Naive thymus-derived CD4-positive, alpha-beta T cell (primary cell): ENCODE results near the gene NPR3. TPM values are rescaled to one million over a fixed set of nuclear protein-coding genes. Genes with fewer than 3 reads are reported as not detected.
A peak's percentile ranks its signal among the peaks of the same experiment; 100 is the strongest.

Experiments used
- ATAC-seq: fragments of 150-1000 bp; cut with Tn5 transposase; 2 replicates; pipeline ENCODE4 v1.10.0; 2021; ENCODE audit warnings: mild to moderate bottlenecking, moderate library complexity
- CTCF ChIA-PET: fragments of 350-600 bp; sonication (Branson Sonifier 250); formaldehyde crosslinking; loops from one replicate; lab custom pipeline; 2021; ENCODE audit warnings: antibody characterized with exemption; lab: Charles Lee
- POLR2A ChIA-PET: fragments of 350-600 bp; sonication (Branson Sonifier 250); formaldehyde crosslinking; loops from one replicate; lab custom pipeline; 2021; ENCODE audit warnings: antibody characterized with exemption, inconsistent platforms; lab: Charles Lee
- DNase-seq, 9 donors: peaks; one replicate each; pipeline versions ENCODE4 v3.0.0 to v3.0.0-alpha.2; 2020 to 2022; ENCODE audit warnings: mixed read lengths in 1 of 9
- H3K27ac ChIP-seq: one replicate; pipeline ENCODE4 v1.7.0; 2013; ENCODE audit warnings: mild to moderate bottlenecking, low read depth, low read length, moderate library complexity
- H3K27me3 ChIP-seq, 2 donors: one replicate each; pipeline ENCODE4 v1.7.0; 2013; ENCODE audit warnings: low read length in 2 of 2, mild to moderate bottlenecking in 2 of 2, moderate library complexity in 2 of 2; ENCODE audit not compliant: control insufficient read depth in 2 of 2, insufficient read depth in 2 of 2
- H3K36me3 ChIP-seq, 3 experiments: 1 replicate in 2 of 3; 2 replicates in 1 of 3; pipeline ENCODE4 v1.7.0; 2013; ENCODE audit warnings: low read length in 3 of 3, mild to moderate bottlenecking in 3 of 3, moderate library complexity in 1 of 3; ENCODE audit not compliant: insufficient read depth in 3 of 3, control insufficient read depth in 2 of 3
- H3K4me1 ChIP-seq, 2 donors: one replicate each; pipeline ENCODE4 v1.7.0; 2013; ENCODE audit warnings: low read length in 2 of 2, mild to moderate bottlenecking in 2 of 2, moderate library complexity in 1 of 2; ENCODE audit not compliant: control insufficient read depth in 2 of 2, insufficient read depth in 2 of 2
- H3K4me3 ChIP-seq: 2 replicates; pipeline ENCODE4 v1.7.0; 2013; ENCODE audit warnings: mild to moderate bottlenecking, low read length
- H3K9me3 ChIP-seq, 3 experiments: 1 replicate in 2 of 3; 2 replicates in 1 of 3; pipeline ENCODE4 v1.7.0; 2013; ENCODE audit warnings: low read length in 3 of 3; ENCODE audit not compliant: control insufficient read depth in 2 of 3
- H3K27ac Mint-ChIP-seq, 9 donors: one replicate each; pipeline ENCODE4 v1.8.0; 2020 to 2022; ENCODE audit warnings: mixed read lengths in 9 of 9, mild to moderate bottlenecking in 8 of 9, moderate library complexity in 5 of 9, inconsistent platforms in 2 of 9
- H3K27me3 Mint-ChIP-seq, 5 donors: one replicate each; pipeline ENCODE4 v1.8.0; 2021 to 2022; ENCODE audit warnings: mixed read lengths in 5 of 5, mild to moderate bottlenecking in 1 of 5
- H3K36me3 Mint-ChIP-seq, 5 donors: one replicate each; pipeline ENCODE4 v1.8.0; 2020 to 2022; ENCODE audit warnings: mixed read lengths in 5 of 5, mild to moderate bottlenecking in 3 of 5, inconsistent platforms in 1 of 5
- H3K4me1 Mint-ChIP-seq, 7 donors: one replicate each; pipeline ENCODE4 v1.8.0; 2020 to 2022; ENCODE audit warnings: mixed read lengths in 7 of 7, mild to moderate bottlenecking in 3 of 7, inconsistent platforms in 1 of 7
- H3K4me3 Mint-ChIP-seq, 10 donors: one replicate each; pipeline ENCODE4 v1.8.0; 2020 to 2022; ENCODE audit warnings: mild to moderate bottlenecking in 10 of 10, mixed read lengths in 10 of 10, moderate library complexity in 6 of 10, inconsistent platforms in 2 of 10
- H3K9me3 Mint-ChIP-seq, 11 donors: one replicate each; pipeline ENCODE4 v1.8.0; 2020 to 2022; ENCODE audit warnings: mixed read lengths in 11 of 11, mild to moderate bottlenecking in 4 of 11, inconsistent platforms in 1 of 11, moderate library complexity in 1 of 11
- intact Hi-C, 2 donors: fragments of 100-400 bp; cut with micrococcal nuclease; formaldehyde crosslinking; loops; one replicate each; pipeline ENCODE4 v1.15.1; 2023
- polyA plus RNA-seq, 2 donors: library from polyadenylated mRNA; unstranded; fragments of 300-500 nt; fragmentation: Illumina TruSeq; gene quantifications; one replicate each; pipeline ENCODE4 v1.2.3, GENCODE V29; 2021
- total RNA-seq, 6 experiments: library from RNA in 5 of 6; stranded (reverse) in 5 of 6; gene quantifications; 1 replicate in 5 of 6; 2 replicates in 1 of 6; pipeline ENCODE4 v1.2.3 and lab custom pipeline; 2021 to 2026

NPR3 gene
- total RNA-seq: 1 to 10 TPM in 1 of 5 experiments, under 1 TPM in 1, not detected in 3; 0.56 to 1.4 TPM
- polyA plus RNA-seq: not detected
- total RNA-seq (lab: John Stamatoyannopoulos, UW): not detected

- DNase-seq (no peak), ATAC-seq (peak; percentile 34)
- H3K27me3 ChIP-seq: peaks cover 0 to 5% of the 10 kb centered on the region in 2 donors
- ChIA-PET CTCF (no interaction called here), POLR2A (no interaction called here)
- H3K27ac ChIP-seq: no peak within 1 kb of the TSS
- no peaks in the 10 kb centered on the region for H3K9me3 ChIP-seq
- peaks cover 3 to 7% of the 10 kb centered on the region in 2 donors for H3K4me1 ChIP-seq
- Mint-ChIP-seq H3K27ac (peak within 1 kb of the TSS in 1 of 9 donors; percentile 63), H3K4me1 (peaks cover 18 to 35% (median 28%) of the 10 kb centered on the region in 7 donors), H3K9me3 (peaks cover 0 to 4% (median 0%) of the 10 kb centered on the region in 11 donors), H3K27me3 (peaks cover 60 to 80% (median 67%) of the 10 kb centered on the region in 5 donors), H3K36me3 (peaks cover 0 to 1% (median 0%) of the 10 kb centered on the region in 5 donors), H3K4me3 (peak within 1 kb of the TSS; percentile 0 to 84 (median 74))
- intact Hi-C loops: loop anchor here in 1 of 2 donors (10.0 kb wide), 1 partner anchor 1224 kb away; the partner anchor contains the start of gene RXFP3
- no peaks in the 10 kb centered on the region for H3K36me3 ChIP-seq
- H3K4me3 ChIP-seq: peak within 1 kb of the TSS; percentile 46
Observed at GRCh38 chr5:32710550-32711361, at the start of gene NPR3. Gene NPR3 (plus strand): TSS chr5:32711321. CDS start chr5:32711777, 456 bp downstream.

- DNase-seq: no peak
- no peak for ATAC-seq
- peaks cover 0 to 6% (median 0%) of the 10 kb centered on the region in 5 donors for H3K36me3 Mint-ChIP-seq
- intact Hi-C loops: no loop called here
- H3K9me3 Mint-ChIP-seq: peaks cover 0 to 83% (median 14%) of the 10 kb centered on the region in 11 donors
- H3K27me3 Mint-ChIP-seq: peaks cover 0 to 27% (median 4%) of the 10 kb centered on the region in 5 donors
- H3K27ac Mint-ChIP-seq: no peak overlapping the region
- Histone ChIP-seq H3K27ac (no peak overlapping the region), H3K9me3 (no peaks in the 10 kb centered on the region), H3K4me1 (no peaks in the 10 kb centered on the region), H3K36me3 (no peaks in the 10 kb centered on the region), H3K27me3 (no peaks in the 10 kb centered on the region), H3K4me3 (no peak overlapping the region)
- no peaks in the 10 kb centered on the region for H3K4me1 Mint-ChIP-seq
- ChIA-PET POLR2A (no interaction called here), CTCF (no interaction called here)
- no peak overlapping the region for H3K4me3 Mint-ChIP-seq
Observed at GRCh38 chr5:32664523-32664922, 46.6 kb upstream of the NPR3 start.

- ChIA-PET POLR2A (no interaction called here), CTCF (no interaction called here)
- H3K4me1 Mint-ChIP-seq: no peaks in the 10 kb centered on the region
- H3K4me3 Mint-ChIP-seq: no peak overlapping the region
- peaks cover 0 to 5% (median 0%) of the 10 kb centered on the region in 5 donors for H3K36me3 Mint-ChIP-seq
- Histone ChIP-seq H3K9me3 (no peaks in the 10 kb centered on the region), H3K27me3 (no peaks in the 10 kb centered on the region), H3K36me3 (no peaks in the 10 kb centered on the region), H3K27ac (no peak overlapping the region), H3K4me1 (no peaks in the 10 kb centered on the region), H3K4me3 (no peak overlapping the region)
- no peak overlapping the region for H3K27ac Mint-ChIP-seq
- intact Hi-C loops: no loop called here
- no peak for DNase-seq
- H3K27me3 Mint-ChIP-seq: peaks cover 0 to 18% (median 0%) of the 10 kb centered on the region in 5 donors
- no peak for ATAC-seq
- H3K9me3 Mint-ChIP-seq: peaks cover 2 to 62% (median 11%) of the 10 kb centered on the region in 11 donors
Observed at GRCh38 chr5:32668552-32668951, 42.6 kb upstream of the NPR3 start.

GRCh38 chr5:32673272-32673671, 37.8 kb upstream of the NPR3 start:
- no peak for ATAC-seq
- Mint-ChIP-seq H3K4me3 (no peak overlapping the region), H3K4me1 (no peaks in the 10 kb centered on the region), H3K27me3 (peaks cover 0 to 18% (median 9%) of the 10 kb centered on the region in 5 donors), H3K36me3 (peaks cover 0 to 5% (median 0%) of the 10 kb centered on the region in 5 donors), H3K27ac (no peak overlapping the region), H3K9me3 (peaks cover 2 to 29% (median 10%) of the 10 kb centered on the region in 11 donors)
- intact Hi-C loops: no loop called here
- no peak overlapping the region for H3K27ac ChIP-seq
- no peaks in the 10 kb centered on the region for H3K4me1 ChIP-seq
- no peak overlapping the region for H3K4me3 ChIP-seq
- DNase-seq: no peak
- H3K36me3 ChIP-seq: no peaks in the 10 kb centered on the region
- H3K27me3 ChIP-seq: no peaks in the 10 kb centered on the region
- ChIA-PET CTCF (no interaction called here), POLR2A (no interaction called here)
- no peaks in the 10 kb centered on the region for H3K9me3 ChIP-seq

- no peaks in the 10 kb centered on the region for H3K36me3 ChIP-seq
- Mint-ChIP-seq H3K9me3 (peaks cover 0 to 23% (median 5%) of the 10 kb centered on the region in 11 donors), H3K27me3 (peaks cover 0 to 9% (median 7%) of the 10 kb centered on the region in 5 donors), H3K4me3 (no peak overlapping the region), H3K4me1 (no peaks in the 10 kb centered on the region), H3K36me3 (peaks cover 0 to under 1% (median 0%) of the 10 kb centered on the region in 5 donors), H3K27ac (no peak overlapping the region)
- no peak for ATAC-seq
- no peak overlapping the region for H3K27ac ChIP-seq
- H3K27me3 ChIP-seq: no peaks in the 10 kb centered on the region
- intact Hi-C loops: no loop called here
- H3K4me3 ChIP-seq: no peak overlapping the region
- H3K4me1 ChIP-seq: no peaks in the 10 kb centered on the region
- H3K9me3 ChIP-seq: no peaks in the 10 kb centered on the region
- CTCF ChIA-PET: no interaction called here
- no peak for DNase-seq
- POLR2A ChIA-PET: no interaction called here
Observed at GRCh38 chr5:32677023-32677422, 34.1 kb upstream of the NPR3 start.

- POLR2A ChIA-PET: no interaction called here
- Mint-ChIP-seq H3K27me3 (peaks cover 0 to 9% (median 6%) of the 10 kb centered on the region in 5 donors), H3K27ac (no peak overlapping the region), H3K9me3 (peaks cover 0 to 13% (median 2%) of the 10 kb centered on the region in 11 donors), H3K4me3 (no peak overlapping the region), H3K36me3 (peaks cover 0 to under 1% (median 0%) of the 10 kb centered on the region in 5 donors), H3K4me1 (no peaks in the 10 kb centered on the region)
- CTCF ChIA-PET: no interaction called here
- Histone ChIP-seq H3K9me3 (peaks cover 0 to 5% (median 0%) of the 10 kb centered on the region in 3 experiments), H3K27ac (no peak overlapping the region), H3K4me3 (no peak overlapping the region), H3K27me3 (no peaks in the 10 kb centered on the region), H3K36me3 (no peaks in the 10 kb centered on the region), H3K4me1 (no peaks in the 10 kb centered on the region)
- intact Hi-C loops: no loop called here
- ATAC-seq (no peak), DNase-seq (no peak)
Observed at GRCh38 chr5:32678472-32678871, 32.6 kb upstream of the NPR3 start.
